WTC11 (cell line): ENCODE results near the gene KCNH3. TPM values are rescaled to one million over a fixed set of nuclear protein-coding genes. Genes with fewer than 3 reads are reported as not detected.

Experiments
- ATAC-seq: fragments of 200-7000 bp; cut with Tn5 transposase; 2 replicates; pipeline ENCODE4 v1.10.0; 2021; ENCODE audit warnings: mild to moderate bottlenecking, moderate library complexity
- CTCF ChIA-PET: fragments of 300-600 bp; sonication (Branson Sonifier 250); formaldehyde crosslinking; loops from one replicate; lab custom pipeline; 2021; ENCODE audit warnings: antibody characterized with exemption; lab: Charles Lee
- POLR2A ChIA-PET: fragments of 350-600 bp; sonication (Branson Sonifier 250); formaldehyde crosslinking; loops from one replicate; lab custom pipeline; 2021; ENCODE audit warnings: antibody characterized with exemption; lab: Charles Lee
- DNase-seq: peaks from one replicate; pipeline ENCODE4 v3.0.0; 2021; ENCODE audit warnings: low spot score
- H3K27ac Mint-ChIP-seq: 2 replicates; pipeline ENCODE4 v1.8.0; 2021; ENCODE audit warnings: mixed read lengths
- H3K27me3 Mint-ChIP-seq: 2 replicates; pipeline ENCODE4 v1.8.0; 2021; ENCODE audit warnings: low read depth, mild to moderate bottlenecking, moderate library complexity, mixed read lengths
- H3K36me3 Mint-ChIP-seq: 2 replicates; pipeline ENCODE4 v1.8.0; 2021; ENCODE audit warnings: mixed read lengths
- H3K4me1 Mint-ChIP-seq: 2 replicates; pipeline ENCODE4 v1.8.0; 2022; ENCODE audit warnings: mixed read lengths
- H3K4me3 Mint-ChIP-seq: 2 replicates; pipeline ENCODE4 v1.8.0; 2021; ENCODE audit warnings: mild to moderate bottlenecking, moderate library complexity, mixed read lengths
- H3K9me3 Mint-ChIP-seq: 2 replicates; pipeline ENCODE4 v1.8.0; 2021; ENCODE audit warnings: mixed read lengths
- CREM ChIP-seq: sonication (generic); formaldehyde crosslinking; IDR thresholded peaks from 2 replicates; pipeline ENCODE4 v1.8.1; 2022; ENCODE audit warnings: mild to moderate bottlenecking, missing genetic modification reagents, moderate library complexity
- ESRRA ChIP-seq: sonication (generic); formaldehyde crosslinking; IDR thresholded peaks from 2 replicates; pipeline ENCODE4 v1.8.1; 2022; ENCODE audit warnings: mild to moderate bottlenecking, missing genetic modification reagents, borderline replicate concordance
- FOXP4 ChIP-seq: sonication (generic); formaldehyde crosslinking; IDR thresholded peaks from 2 replicates; pipeline ENCODE4 v1.8.0; 2022; ENCODE audit warnings: mild to moderate bottlenecking, missing genetic modification reagents
- NR3C1 ChIP-seq: sonication (generic); formaldehyde crosslinking; conservative IDR thresholded peaks from 2 replicates; pipeline ENCODE4 v1.8.1; 2023; ENCODE audit warnings: low read depth, mild to moderate bottlenecking, missing genetic modification reagents
- OVOL2 ChIP-seq: fragments of 250-450 bp; sonication (Bioruptor Pico); IDR thresholded peaks from 2 replicates; pipeline ENCODE4 v1.9.0; 2021; ENCODE audit warnings: mild to moderate bottlenecking, borderline replicate concordance
- PRRX2 ChIP-seq: fragments of 250-450 bp; sonication (Bioruptor Pico); IDR thresholded peaks from 2 replicates; pipeline ENCODE4 v1.8.0; 2021; ENCODE audit warnings: mild to moderate bottlenecking
- SMAD3 ChIP-seq: sonication (generic); formaldehyde crosslinking; IDR thresholded peaks from 2 replicates; pipeline ENCODE4 v1.8.0; 2022; ENCODE audit warnings: missing genetic modification reagents, mild to moderate bottlenecking, borderline replicate concordance
- SOX15 ChIP-seq: fragments of 250-450 bp; sonication (Bioruptor Pico); IDR thresholded peaks from 2 replicates; pipeline ENCODE4 v1.9.0; 2021; ENCODE audit warnings: mild to moderate bottlenecking
- total RNA-seq: library from RNA; stranded (reverse); gene quantifications from 3 replicates; pipeline ENCODE4 v1.2.3, GENCODE V29; 2021
- TF ChIP-seq, protein P1 (sequence below): fragments of 250-450 bp; sonication (Bioruptor Pico); IDR thresholded peaks from 2 replicates; pipeline ENCODE4 v1.9.0; 2021; ENCODE audit warnings: mild to moderate bottlenecking
- TF ChIP-seq, protein P2 (sequence below): sonication (generic); formaldehyde crosslinking; IDR thresholded peaks from 2 replicates; pipeline ENCODE4 v1.8.0; 2022; ENCODE audit warnings: missing genetic modification reagents

The KCNH3 gene
- total RNA-seq, 1 experiment from 2014 or later, result 0.44 TPM

GRCh38 chr12:49564686-49565405 lies 26.0 kb downstream of the KCNH3 start:
- POLR2A ChIA-PET, result no interaction called here
- H3K36me3 Mint-ChIP-seq, result peaks cover 34% of the 10 kb centered on the region
- H3K27ac Mint-ChIP-seq, result no peak overlapping the region
- no peak overlapping the region for H3K4me3 Mint-ChIP-seq
- no peaks in the 10 kb centered on the region for H3K9me3 Mint-ChIP-seq
- CTCF ChIA-PET, result interaction anchor here (2.3 kb wide), 1 partner anchor 16 kb away, joined by 6 read pairs; no protein-coding TSS in a partner anchor
- H3K27me3 Mint-ChIP-seq, result no peaks in the 10 kb centered on the region
- ATAC-seq (no peak), DNase-seq (no peak)
- peaks cover 12% of the 10 kb centered on the region for H3K4me1 Mint-ChIP-seq
- TF ChIP-seq FOXP4, result no peak
- TF ChIP-seq PRRX2, result no peak
- TF ChIP-seq, protein P1, sequence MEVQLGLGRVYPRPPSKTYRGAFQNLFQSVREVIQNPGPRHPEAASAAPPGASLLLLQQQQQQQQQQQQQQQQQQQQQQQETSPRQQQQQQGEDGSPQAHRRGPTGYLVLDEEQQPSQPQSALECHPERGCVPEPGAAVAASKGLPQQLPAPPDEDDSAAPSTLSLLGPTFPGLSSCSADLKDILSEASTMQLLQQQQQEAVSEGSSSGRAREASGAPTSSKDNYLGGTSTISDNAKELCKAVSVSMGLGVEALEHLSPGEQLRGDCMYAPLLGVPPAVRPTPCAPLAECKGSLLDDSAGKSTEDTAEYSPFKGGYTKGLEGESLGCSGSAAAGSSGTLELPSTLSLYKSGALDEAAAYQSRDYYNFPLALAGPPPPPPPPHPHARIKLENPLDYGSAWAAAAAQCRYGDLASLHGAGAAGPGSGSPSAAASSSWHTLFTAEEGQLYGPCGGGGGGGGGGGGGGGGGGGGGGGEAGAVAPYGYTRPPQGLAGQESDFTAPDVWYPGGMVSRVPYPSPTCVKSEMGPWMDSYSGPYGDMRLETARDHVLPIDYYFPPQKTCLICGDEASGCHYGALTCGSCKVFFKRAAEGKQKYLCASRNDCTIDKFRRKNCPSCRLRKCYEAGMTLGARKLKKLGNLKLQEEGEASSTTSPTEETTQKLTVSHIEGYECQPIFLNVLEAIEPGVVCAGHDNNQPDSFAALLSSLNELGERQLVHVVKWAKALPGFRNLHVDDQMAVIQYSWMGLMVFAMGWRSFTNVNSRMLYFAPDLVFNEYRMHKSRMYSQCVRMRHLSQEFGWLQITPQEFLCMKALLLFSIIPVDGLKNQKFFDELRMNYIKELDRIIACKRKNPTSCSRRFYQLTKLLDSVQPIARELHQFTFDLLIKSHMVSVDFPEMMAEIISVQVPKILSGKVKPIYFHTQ, result no peak
- TF ChIP-seq NR3C1 (CRISPR knock-in tag), result no peak
- TF ChIP-seq OVOL2, result no peak

GRCh38 chr12:49565406-49566265 lies 26.8 kb downstream of the KCNH3 start:
- no peaks in the 10 kb centered on the region for H3K9me3 Mint-ChIP-seq
- H3K27me3 Mint-ChIP-seq, result no peaks in the 10 kb centered on the region
- H3K4me3 Mint-ChIP-seq, result no peak overlapping the region; the same call in 1 of the 2 replicates
- DNase-seq, result no peak
- peaks cover 28% of the 10 kb centered on the region for H3K36me3 Mint-ChIP-seq
- TF ChIP-seq, protein P2, sequence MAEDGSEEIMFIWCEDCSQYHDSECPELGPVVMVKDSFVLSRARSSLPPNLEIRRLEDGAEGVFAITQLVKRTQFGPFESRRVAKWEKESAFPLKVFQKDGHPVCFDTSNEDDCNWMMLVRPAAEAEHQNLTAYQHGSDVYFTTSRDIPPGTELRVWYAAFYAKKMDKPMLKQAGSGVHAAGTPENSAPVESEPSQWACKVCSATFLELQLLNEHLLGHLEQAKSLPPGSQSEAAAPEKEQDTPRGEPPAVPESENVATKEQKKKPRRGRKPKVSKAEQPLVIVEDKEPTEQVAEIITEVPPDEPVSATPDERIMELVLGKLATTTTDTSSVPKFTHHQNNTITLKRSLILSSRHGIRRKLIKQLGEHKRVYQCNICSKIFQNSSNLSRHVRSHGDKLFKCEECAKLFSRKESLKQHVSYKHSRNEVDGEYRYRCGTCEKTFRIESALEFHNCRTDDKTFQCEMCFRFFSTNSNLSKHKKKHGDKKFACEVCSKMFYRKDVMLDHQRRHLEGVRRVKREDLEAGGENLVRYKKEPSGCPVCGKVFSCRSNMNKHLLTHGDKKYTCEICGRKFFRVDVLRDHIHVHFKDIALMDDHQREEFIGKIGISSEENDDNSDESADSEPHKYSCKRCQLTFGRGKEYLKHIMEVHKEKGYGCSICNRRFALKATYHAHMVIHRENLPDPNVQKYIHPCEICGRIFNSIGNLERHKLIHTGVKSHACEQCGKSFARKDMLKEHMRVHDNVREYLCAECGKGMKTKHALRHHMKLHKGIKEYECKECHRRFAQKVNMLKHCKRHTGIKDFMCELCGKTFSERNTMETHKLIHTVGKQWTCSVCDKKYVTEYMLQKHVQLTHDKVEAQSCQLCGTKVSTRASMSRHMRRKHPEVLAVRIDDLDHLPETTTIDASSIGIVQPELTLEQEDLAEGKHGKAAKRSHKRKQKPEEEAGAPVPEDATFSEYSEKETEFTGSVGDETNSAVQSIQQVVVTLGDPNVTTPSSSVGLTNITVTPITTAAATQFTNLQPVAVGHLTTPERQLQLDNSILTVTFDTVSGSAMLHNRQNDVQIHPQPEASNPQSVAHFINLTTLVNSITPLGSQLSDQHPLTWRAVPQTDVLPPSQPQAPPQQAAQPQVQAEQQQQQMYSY (CRISPR knock-in tag), result no peak
- no peak for TF ChIP-seq CREM (CRISPR knock-in tag)
- TF ChIP-seq, all 79 proteins: peak for 0
- H3K4me1 Mint-ChIP-seq, result peaks cover 12% of the 10 kb centered on the region
- ChIA-PET POLR2A (no interaction called here), CTCF (interaction anchor here (1.2 to 2.3 kb wide), 2 partner anchors 15 to 58 kb away, joined by 4 to 6 read pairs; partner anchors contain the start of gene PRPF40B)
- no peak for ATAC-seq
- H3K27ac Mint-ChIP-seq, result no peak overlapping the region

DNA sequence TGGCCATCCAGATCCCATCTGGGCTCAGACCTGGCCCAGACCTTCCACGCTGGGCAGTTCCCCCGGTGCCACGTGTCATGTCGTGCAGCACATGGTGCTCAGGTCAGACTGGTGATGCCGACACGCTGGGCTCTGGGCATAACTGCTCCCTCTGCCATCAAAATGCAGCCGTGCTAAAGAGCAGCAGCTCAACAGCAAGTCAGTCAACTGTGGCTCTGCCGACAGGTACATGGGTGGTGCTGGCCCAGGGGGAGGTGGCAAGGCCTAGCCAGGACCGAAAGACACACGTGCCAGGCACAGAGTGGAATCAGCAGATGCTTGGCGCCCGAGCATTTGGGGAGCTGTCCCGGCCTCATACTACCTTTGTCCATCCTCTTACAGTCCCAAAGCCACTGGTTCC lies 27.5 kb downstream of the KCNH3 start:
- H3K9me3 Mint-ChIP-seq, result no peaks in the 10 kb centered on the region
- CTCF ChIA-PET, result interaction anchor here (1.2 to 2.1 kb wide), 4 partner anchors 13 to 269 kb away, joined by 4 to 17 read pairs (median 8); partner anchors contain the start of gene PRPF40B
- peaks cover 12% of the 10 kb centered on the region for H3K4me1 Mint-ChIP-seq
- no peak overlapping the region for H3K27ac Mint-ChIP-seq
- peak overlapping the region; percentile 98; the same call in 1 of the 2 replicates for H3K4me3 Mint-ChIP-seq
- peaks cover 27% of the 10 kb centered on the region for H3K36me3 Mint-ChIP-seq
- ATAC-seq (no peak), DNase-seq (no peak)
- POLR2A ChIA-PET, result interaction anchor here (0.6 kb wide), 1 partner anchor 81 kb away, joined by 3 read pairs; no protein-coding TSS in a partner anchor
- no peak for TF ChIP-seq SMAD3 (CRISPR knock-in tag)
- TF ChIP-seq SOX15 (CRISPR knock-in tag), result no peak
- TF ChIP-seq, protein P2 (CRISPR knock-in tag), result no peak
- no peak for TF ChIP-seq ESRRA (CRISPR knock-in tag)
- no peaks in the 10 kb centered on the region for H3K27me3 Mint-ChIP-seq
